H1 (cell line): Measurements from ENCODE around the gene MAP7. TPM values are rescaled to one million over a fixed set of nuclear protein-coding genes. Genes with fewer than 3 reads are reported as not detected.

Experiments
- CHD1 ChIP-seq: IDR thresholded peaks from 2 replicates; pipeline ENCODE4 v1.6.1; 2012; ENCODE audit warnings: low read depth, low read length, improper control_type of control experiment
- CHD7 ChIP-seq: fragments of 300-600 bp; sonication (generic); IDR thresholded peaks from 2 replicates; pipeline ENCODE4 v1.7.1; 2012; ENCODE audit warnings: low read length, moderate library complexity, mild to moderate bottlenecking, inconsistent platforms; ENCODE audit not compliant: insufficient replicate concordance
- EP300 ChIP-seq, 2 experiments: IDR thresholded peaks; 1 replicate in 1 of 2; 2 replicates in 1 of 2; pipeline ENCODE4 v1.6.1; 2011 to 2012; ENCODE audit warnings: low read depth in 2 of 2, low read length in 2 of 2, mild to moderate bottlenecking in 2 of 2, borderline replicate concordance in 1 of 2, inconsistent platforms in 1 of 2, moderate library complexity in 1 of 2
- GTF2F1 ChIP-seq: IDR thresholded peaks from 2 replicates; pipeline ENCODE4 v1.6.1; 2012; ENCODE audit warnings: low read depth, low read length, improper control_type of control experiment, borderline replicate concordance
- MAFK ChIP-seq: IDR thresholded peaks from 2 replicates; pipeline ENCODE4 v1.6.1; 2012; ENCODE audit warnings: low read depth, mild to moderate bottlenecking, improper control_type of control experiment, low read length
- MAX ChIP-seq: IDR thresholded peaks from 2 replicates; pipeline ENCODE4 v1.6.1; 2012; ENCODE audit warnings: inconsistent platforms
- POLR2A ChIP-seq, 2 experiments: IDR thresholded peaks; 1 replicate in 1 of 2; 2 replicates in 1 of 2; pipeline ENCODE4 v1.6.1; 2011; ENCODE audit warnings: low read depth in 2 of 2, low read length in 2 of 2, mild to moderate bottlenecking in 2 of 2; ENCODE audit errors: control extremely low read depth in 1 of 2
- RAD21 ChIP-seq, 2 experiments: IDR thresholded peaks in 1 of 2; conservative IDR thresholded peaks in 1 of 2; 2 replicates each; pipeline ENCODE4 v1.6.1; 2011; ENCODE audit warnings: low read depth in 2 of 2, low read length in 2 of 2, improper control_type of control experiment in 1 of 2, inconsistent platforms in 1 of 2, mild to moderate bottlenecking in 1 of 2, moderate library complexity in 1 of 2
- SP4 ChIP-seq: IDR thresholded peaks from 2 replicates; pipeline ENCODE4 v1.6.1; 2012; ENCODE audit warnings: low read length, inconsistent platforms
- polyA plus RNA-seq, 7 experiments: library from polyadenylated mRNA; depleted of rRNA in 3 of 7; stranded (reverse) in 5 of 7; unstranded in 2 of 7; fragments of >200 nt in 5 of 7; fragments of 200-250 nt in 2 of 7; gene quantifications; 1 replicate in 5 of 7; 2 replicates in 1 of 7; 4 replicates in 1 of 7; pipeline versions ENCODE4 v1.2.1 to v1.2.3, GENCODE V29; 2011 to 2013; ENCODE audit warnings: missing spikeins in 2 of 7, mixed read lengths in 2 of 7
- total RNA-seq: library from RNA; stranded (reverse); fragmentation: NEBNext Ultra II Directional; extraction: Animal tissue kit (Norgen Biotek cat#: 25700); gene quantifications from 2 replicates; pipeline ENCODE4 v1.2.1, GENCODE V29; 2021

The MAP7 gene
- total and polyA plus RNA-seq, 2 of the 8 experiments (the other 6 are each of a cell fraction or from before 2014, with no cell fraction given), result 13.5 to 66.9 TPM

DNA sequence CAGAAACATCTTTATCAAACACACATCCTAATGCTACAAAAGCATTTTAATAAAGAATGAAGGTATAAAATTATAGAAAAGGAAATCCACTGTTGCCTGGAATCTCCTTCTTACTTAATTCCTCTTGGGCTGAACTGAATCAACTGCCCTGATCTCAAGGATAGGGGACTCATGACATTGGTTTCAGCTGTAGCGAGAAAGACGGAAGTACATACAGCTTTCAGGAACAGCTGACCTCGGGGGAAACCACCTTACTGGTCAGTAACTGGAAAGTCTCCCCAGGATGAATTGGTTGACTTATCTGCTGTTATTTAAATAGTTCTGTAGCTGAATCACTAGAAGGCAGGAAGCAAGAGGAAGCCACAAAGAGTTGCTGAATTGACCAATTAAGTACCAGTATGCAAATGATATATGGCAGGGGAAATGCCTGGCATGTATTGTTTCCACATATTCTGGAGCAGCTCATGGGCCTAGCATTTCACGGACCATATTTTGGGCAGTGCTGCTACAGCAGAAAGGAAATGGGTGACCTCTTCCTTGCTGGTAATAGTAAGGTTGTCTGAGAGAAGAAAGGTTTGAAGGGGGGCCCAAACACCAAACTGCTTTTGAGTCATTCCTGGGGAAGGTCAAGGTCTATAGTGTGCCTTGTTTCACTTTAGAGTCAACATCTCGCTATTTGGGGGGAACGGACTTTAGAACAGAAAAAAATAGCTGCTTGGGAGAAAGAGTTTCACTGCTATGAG is 43.7 kb upstream of the MAP7 start (continued):
- TF ChIP-seq CHD7 (no peak), GTF2F1 (no peak), RAD21 (IDR thresholded peaks at IDR 0.05 in 1 of 2, conservative IDR thresholded peaks at IDR 0.05 in 1 of 2; ENCODE audit: low read depth in 2 of 2, low read length in 2 of 2) (no peak), POLR2A (IDR thresholded peaks at IDR 0.05; ENCODE audit: control extremely low read depth in 1 of 2, low read depth in 2 of 2, low read length in 2 of 2) (no peak), SP4 (no peak), CHD1 (no peak), MAFK (no peak), EP300 (IDR thresholded peaks at IDR 0.05; ENCODE audit: borderline replicate concordance in 1 of 2, low read depth in 2 of 2, low read length in 2 of 2) (no peak), MAX (no peak)
